ENCODE measurements around the gene FAM221B.

Gene FAM221B

DNA sequence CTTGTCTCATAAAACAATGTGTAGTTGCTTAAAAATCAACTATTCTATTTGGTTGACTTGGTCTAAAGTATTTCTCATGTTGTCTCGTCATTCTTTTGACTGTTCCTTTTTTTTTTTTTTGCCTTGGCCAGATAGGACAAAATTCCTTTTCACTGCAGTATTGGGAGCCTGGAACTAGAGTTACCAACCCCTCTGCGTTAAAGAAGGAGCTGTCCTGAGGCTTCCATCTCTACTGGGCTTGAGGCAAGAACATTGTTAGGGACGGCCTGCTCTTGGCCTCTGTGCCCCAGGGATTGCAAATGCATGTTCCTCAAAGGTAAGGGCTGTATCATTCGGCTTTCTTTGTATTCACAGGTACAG lies 38.5 kb downstream of the FAM221B start:
- DNase-seq = no peak

DNA sequence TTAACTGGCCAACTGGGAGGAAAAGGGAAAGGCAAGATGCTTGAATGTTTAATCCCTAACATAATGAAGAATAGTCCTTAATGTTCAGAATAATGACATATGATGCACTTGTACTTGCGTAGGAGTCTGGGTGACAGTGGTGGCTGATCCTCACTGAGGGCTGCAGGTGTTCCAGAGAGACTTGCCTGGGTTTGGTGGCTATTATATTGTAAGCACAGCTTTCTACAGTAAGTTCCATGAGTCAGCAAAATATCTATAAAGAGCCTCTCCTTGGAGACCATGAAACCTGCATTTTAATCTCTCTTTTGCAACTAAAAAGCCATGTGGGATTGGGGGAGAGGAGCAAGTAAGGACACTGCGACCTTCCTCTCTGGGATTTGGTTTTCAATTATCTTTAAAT lies 39.0 kb downstream of the FAM221B start:
- DNase-seq = no peak

DNA sequence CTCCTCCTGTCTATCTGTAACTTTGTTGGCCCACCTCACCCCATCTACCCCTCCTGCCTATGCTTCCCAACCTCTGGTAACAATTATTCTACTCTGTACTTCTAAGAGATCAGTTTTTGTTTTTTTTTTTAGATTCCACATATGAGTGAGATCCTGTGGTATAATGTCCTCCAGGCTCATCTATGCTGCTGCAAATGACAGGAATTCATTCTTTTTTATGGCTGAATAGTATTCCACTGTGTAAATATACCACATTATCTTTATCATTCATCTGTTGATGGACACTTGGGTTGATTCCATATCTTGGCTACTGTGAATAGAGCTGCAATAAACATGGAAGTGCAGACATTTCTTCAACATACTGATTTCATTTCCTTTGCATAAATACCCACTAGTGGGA lies 45.1 kb downstream of the FAM221B start:
- DNase-seq = no peak

DNA sequence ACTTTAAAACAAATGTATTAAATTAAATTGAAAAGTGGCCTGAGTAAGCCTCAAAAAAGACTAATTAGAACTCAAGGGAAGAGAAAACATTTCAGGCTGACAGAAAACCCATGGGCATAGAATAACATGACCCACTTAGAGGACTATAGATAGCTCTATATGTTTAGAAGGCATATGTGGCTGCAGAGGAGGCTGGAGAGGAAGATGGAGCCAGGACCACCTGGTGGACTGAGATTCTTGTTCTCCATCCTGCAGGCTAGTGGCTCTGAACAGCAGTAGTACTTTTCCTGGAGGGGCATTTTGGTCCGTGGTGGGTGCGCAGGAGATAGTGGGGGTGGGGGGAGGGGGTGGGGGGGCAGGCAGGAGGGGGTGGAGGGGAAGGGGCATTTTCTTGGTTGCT lies 47.5 kb downstream of the FAM221B start:
- no peak for DNase-seq

DNA sequence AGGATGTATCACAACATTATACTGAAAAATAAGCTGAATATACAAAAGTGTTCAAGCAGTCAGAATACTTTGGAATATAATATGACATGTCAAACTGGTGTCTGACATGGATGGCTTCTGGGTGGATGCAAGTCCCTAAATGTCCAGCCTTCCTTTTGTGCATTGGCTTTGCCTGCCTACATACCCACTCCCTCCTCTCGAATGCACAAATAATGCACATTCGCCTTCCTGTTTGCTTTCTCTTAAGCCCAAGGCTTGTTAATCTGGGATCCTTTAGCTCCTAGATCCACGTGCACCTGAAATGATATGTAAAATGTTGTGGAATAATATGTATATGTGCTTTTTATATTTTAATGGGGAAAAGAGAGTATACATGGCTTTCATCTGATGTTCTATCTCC lies 50.0 kb downstream of the FAM221B start:
- no peak for DNase-seq

DNA sequence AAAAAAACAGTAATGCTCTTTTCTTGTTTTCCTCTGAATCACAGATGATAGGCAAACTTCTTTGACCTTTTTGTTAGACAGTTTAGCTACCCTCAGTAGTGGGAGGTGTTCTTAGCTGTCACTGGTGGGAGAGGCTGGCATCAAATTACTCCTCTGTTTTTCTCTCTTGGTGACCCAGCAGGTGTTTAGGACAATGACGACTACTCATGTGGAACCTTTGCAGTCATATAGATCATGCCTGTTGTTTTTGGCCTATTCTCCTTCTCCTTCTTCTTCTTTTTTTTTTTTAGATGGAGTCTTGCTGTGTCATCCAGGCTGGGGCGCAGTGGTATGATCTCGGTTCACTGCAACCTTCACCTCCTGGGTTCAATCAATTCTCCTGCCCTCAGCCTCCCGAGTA lies 52.5 kb downstream of the FAM221B start:
- no peak for DNase-seq

DNA sequence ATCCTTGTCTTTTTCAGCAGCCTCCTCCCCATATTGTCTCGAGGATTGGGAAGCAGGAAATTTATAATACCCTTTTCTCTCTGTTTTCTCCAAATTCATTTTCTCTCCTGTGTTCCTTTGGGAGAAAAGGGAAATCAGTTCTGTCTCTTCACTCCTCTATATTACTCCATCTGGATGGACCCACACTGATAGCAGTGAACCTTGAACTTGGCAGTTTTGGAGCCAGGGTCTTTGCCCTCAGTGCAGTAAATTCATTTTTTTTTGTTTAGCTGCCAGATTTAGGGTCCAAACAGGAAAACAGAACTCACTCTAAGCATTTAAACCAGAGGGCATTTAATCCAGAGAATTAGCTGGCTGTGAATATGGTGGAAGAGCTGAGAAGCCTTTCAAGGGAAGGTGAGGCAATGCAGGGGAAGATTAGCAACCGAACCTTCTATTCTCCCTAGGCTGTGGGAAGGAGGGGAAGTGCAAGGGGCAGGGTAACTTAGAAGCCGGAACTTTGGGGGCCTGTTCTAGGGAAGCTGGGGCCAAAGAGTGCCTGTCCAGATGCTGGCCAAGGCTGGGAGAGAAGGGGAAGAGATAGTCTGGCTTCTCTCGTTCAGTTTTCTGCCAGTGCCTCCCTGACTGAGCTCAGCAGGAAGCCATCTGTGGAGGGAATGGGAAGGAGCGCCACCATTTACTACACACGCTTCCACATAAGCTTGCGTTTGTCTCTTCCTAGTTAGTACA lies 53.5 kb downstream of the FAM221B start:
- no peak for DNase-seq

DNA sequence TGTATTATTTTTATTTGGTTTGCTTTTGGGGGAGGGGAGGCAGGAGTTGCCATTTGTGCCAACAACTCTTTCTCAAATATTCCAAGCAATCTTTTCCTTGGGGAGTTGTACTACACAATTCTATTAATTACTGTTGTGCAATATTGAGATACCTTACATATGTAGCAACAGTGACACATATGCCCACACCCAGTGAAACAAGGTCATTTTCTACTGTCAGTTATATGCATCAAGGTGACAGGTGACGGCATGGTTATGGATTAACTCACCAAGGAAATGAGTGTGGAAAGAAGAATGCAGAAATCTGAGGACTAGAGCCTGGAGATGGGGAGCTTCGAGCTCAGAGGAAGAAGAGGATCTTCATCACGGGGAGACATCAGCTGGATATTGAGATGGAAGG lies 56.6 kb downstream of the FAM221B start:
- DNase-seq = no peak

DNA sequence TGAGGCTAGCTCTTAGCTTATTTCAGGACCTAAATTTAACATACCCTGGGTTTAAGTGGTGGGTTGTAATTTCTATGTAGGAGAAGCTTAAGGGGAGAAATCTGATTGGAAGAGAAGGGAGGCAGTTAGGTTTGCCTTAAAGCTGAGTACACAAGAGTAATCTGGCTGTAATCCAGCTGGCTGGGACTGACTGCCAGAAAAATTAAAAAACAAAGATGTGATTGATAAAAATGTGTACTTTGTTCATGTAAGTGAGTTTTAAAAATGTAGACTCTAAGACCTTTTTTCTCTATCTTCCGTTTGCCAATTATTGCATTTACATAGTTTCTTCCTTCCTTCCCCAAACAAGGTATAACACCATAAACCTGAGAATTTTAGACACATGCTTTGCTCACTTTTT lies 57.0 kb downstream of the FAM221B start:
- no peak for DNase-seq

DNA sequence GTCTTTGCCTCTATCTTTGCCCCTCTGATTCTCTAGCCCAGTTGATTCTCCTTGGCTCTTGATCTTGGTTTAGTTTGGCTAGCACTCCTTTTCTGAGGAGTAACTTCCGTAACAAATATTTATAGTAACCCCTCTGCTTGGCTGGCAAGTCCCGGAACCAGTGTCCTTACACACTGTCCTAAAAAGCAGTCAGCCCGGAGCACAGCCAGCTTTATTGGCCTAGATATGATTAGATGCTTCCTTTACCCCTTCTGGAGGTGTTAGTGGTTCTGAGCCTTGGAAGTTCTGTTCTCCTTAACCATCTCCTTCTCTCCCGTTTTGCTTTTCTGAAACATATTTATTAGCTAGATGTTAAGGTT lies 57.5 kb downstream of the FAM221B start:
- no peak for DNase-seq

DNA sequence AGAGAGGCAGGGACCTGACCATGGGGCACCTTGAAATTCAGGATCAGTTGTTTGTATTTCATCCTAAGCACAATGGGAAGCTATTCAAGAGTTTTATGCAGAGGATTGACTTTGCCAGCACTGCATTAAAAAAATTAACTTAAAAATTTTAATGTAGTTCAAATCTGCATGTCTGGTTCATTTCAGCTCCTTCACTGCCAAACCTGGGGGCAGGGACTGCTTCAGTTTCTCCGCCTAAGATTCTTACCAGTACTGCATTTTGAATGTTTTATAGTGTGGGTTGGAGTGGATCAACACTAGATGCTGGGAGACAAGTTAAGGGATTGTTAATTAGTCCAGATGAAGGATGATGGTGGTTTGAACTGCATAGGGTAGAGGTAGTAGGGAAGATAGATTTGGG lies 58.8 kb downstream of the FAM221B start:
- DNase-seq = no peak

DNA sequence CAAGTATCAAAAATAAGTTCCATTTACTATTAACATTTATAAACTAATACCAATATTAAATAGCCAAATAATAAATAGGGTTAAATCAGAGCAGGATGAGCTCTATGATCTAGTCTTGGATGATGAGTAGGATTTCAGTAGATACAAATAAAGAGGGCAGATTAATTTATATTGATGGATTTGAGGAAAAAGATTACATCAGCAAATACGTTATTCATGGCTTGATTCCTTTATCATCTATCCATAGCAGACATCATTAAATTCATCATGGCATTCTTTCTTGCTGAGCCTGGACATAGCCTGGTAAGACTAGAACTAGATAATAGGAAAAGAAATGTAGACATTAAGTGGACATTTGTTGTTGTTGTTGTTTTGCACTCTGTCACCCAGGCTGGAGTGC lies 61.1 kb downstream of the FAM221B start:
- DNase-seq = no peak

DNA sequence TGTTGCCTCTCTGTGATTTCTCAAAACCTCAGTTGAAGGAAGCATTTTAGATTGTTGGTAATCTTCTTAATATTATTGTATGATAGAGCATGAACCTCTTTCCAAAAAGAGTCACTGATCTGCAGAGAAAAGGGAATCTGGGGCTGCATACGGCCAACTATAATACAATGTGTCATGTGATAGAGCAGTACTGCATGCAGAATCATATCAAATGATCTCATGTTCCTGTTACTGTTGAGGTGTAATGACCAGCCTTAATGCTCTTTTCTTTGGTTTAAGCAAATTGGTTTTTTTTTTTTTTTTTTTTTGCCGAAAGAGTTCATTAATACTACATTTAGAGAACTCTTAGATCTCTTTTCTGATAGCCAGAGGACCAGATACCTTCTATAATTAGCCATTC lies 61.5 kb downstream of the FAM221B start:
- DNase-seq = no peak
